Right renal pelvis (tissue), 4 donors: ENCODE results near the gene OCA2. TPM values are rescaled to one million over a fixed set of nuclear protein-coding genes. Genes with fewer than 3 reads are reported as not detected.
"Not testable (repeated sequence)": the region's sequence is repeated elsewhere in the genome, so short reads cannot be mapped to it uniquely, and the experiment has no call there.

Experiments used
- DNase-seq, 4 donors: peaks; one replicate each; pipeline ENCODE4 v3.0.0-alpha.2; 2013; ENCODE audit warnings: low read depth in 4 of 4, low spot score in 3 of 4, missing footprints in 1 of 4
- polyA plus RNA-seq, 4 donors: library from polyadenylated mRNA; unstranded; fragments of 120-200 nt; gene quantifications; one replicate each; pipeline ENCODE4 v1.2.1, GENCODE V29; 2013; ENCODE audit not compliant: insufficient read length in 4 of 4

Gene OCA2
- polyA plus RNA-seq, 4 donors: 8.7 to 11.2 (median 9.4) TPM

DNA sequence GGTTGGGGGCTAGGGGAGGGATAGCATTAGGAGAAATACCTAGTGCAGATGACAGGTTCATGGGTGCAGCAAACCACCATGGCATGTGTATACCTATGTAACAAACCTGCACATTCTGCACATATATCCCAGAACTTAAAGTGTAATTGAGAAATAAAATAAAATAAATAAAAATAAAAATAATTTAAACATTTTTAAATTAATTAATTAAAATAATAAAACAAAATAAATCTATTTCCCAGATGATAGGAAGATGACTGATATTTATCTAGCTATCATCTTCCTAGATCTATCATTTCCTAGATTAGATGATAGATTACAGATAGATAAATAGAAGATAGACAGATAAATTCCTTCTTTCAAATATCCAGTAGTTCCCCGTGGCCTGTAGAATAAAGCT lies 137.3 kb downstream of the OCA2 start:
- no peak for DNase-seq

GRCh38 chr15:27958911-27959578 lies 140.1 kb downstream of the OCA2 start:
- DNase-seq: no peak

DNA sequence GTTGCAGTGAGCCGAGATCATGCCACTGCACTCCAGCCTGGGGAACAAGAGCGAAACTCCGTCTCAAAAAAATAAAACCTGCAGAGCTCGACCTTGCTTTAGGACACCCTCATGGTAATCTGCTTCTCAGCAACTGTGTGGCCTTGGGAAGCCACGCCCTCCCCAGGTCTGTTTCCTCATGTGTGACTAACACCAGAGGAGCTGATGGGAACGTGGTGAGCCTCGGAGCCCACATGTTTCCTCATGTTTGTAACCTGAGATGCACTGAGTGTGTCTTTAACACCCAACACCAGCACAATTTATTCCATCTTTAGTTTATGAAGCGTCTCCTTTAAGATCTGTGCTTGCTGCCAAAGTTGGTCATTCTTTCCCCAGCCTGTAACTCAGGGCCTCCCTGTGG lies 142.8 kb downstream of the OCA2 start:
- DNase-seq: peak in 1 of 4 donors; percentile 27

DNA sequence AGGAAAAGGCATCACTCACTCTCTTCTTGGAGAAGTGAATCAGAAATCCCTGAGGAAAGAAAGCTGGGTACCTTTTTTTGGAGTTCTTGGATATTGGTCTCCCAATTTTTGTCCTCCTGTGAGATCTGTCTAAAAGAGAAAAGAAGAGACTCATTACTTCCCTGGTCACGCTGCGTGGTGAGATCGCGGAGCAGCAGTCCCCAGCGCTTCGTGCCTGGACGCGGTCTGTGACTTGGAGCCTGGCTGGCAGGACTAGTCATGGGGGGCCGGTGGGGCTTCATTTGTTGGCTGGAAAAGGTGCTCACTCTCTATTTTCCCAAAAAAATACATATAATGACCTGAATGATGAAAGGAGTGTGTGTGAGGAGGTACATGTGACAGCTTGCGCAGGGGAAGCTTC lies 144.0 kb downstream of the OCA2 start:
- DNase-seq: no peak

DNA sequence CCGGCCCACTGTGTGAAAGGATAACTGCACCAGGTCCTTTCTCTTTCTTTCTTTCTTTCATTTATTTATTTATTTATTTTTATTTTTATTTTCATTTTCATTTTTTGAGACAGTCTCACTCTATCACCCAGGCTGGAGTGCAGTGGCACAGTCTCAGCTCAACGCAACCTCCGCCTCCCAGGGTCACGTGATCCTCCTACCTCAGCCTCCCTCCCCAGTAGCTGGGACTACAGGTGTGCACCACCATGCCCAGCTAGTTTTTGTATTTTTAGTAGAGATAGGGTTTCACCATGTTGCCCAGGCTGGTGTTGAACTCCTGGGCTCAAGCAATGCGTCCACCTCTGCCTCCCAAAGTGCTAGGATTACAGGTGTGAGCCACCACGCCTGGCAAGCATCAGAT lies 146.5 kb downstream of the OCA2 start:
- not testable (repeated sequence) for DNase-seq

- DNase-seq: no peak
These were observed 147.8 kb downstream of the OCA2 start for GRCh38 chr15:27951191-27951890.

DNA sequence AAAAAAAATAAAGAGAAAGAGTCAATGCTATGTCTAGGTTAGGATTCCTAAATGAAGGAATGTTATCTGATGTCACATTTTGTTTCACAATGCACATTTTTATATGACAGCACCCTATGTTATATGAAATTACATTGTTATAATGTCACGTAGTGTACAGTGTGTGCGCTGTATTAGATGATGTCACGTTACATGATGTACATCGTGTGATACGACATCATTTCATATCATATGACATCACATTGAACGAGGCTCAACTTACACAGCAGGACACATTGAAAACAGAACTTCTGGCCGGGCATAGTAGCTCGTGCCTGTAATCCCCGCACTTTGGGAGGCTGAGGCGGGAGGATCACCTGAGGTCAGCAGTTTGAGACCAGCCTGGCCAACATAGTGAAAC lies 150.0 kb downstream of the OCA2 start:
- DNase-seq: no peak

- no peak for DNase-seq
These were observed 159.9 kb downstream of the OCA2 start for GRCh38 chr15:27939246-27939645.

- no peak for DNase-seq
These were observed 161.3 kb downstream of the OCA2 start for GRCh38 chr15:27937851-27938250.

GRCh38 chr15:27936164-27936563 lies 163.0 kb downstream of the OCA2 start:
- no peak for DNase-seq

GRCh38 chr15:27935328-27935727 lies 163.8 kb downstream of the OCA2 start:
- no peak for DNase-seq

GRCh38 chr15:27934782-27935181 lies 164.3 kb downstream of the OCA2 start:
- no peak for DNase-seq

DNA sequence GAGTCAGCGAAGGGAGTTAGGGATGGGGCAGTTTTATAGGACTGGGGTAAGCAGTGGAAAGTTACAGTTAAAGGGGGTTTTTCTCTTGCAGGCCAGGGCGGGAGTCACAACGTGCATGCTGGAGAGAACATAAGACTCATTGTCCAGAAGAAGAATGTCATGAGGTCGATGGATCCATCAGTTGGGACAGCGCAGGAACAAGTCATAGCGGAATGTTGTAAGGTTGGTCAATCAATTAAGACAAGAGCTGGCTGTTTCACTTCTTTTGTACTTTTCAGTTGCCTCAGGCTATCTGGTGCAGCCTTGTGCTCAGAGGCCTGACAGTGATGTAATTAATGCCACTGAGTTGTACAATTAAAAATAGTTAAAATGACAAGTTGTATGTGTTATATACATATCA lies 165.6 kb downstream of the OCA2 start:
- no peak for DNase-seq

GRCh38 chr15:27932600-27932999 lies 166.5 kb downstream of the OCA2 start:
- DNase-seq: no peak

DNA sequence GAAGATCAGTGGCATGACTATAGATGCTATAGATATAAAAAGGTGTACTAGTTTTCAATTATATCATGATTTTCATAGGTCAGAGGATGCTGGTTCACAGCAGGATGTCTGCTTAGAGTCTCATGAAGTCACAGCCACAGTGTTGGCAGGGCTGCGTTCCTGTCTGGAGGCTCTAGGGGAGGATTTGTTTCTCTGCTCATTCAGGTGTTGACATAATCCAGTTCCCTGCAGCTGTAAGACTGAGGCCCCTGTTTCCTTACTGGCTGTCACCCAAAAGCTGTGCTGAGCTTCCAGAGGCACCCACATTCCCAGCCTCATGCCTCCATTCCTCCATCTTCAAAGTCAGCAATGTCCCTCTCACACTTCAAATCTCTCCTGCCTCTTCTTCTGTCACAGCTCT lies 170.7 kb downstream of the OCA2 start:
- no peak for DNase-seq

- DNase-seq: no peak
These were observed 186.8 kb downstream of the OCA2 start for GRCh38 chr15:27912283-27912682.

- DNase-seq: no peak
These were observed 192.3 kb downstream of the OCA2 start for GRCh38 chr15:27906802-27907201.

DNA sequence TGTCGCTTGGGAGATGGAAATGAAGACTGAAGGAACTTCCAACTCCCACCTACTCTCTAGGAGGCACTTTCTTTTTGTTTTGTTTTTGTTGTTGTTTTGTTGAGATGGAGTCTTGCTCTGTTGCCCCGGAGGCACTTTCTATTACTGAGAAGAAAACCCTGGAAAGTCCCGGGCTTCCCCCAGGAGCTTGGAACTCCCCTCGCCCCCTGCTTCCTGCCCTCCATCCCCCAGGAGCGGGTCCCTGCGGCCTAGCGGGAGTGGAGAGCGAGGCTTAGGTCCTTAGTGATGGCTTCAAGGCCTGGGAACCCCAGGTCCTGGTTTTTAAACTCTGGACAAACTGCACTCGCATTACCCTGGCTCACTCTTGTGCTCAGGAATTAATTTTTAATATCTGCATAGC lies 195.7 kb downstream of the OCA2 start:
- DNase-seq: no peak

GRCh38 chr15:27902680-27903385 lies 196.3 kb downstream of the OCA2 start:
- DNase-seq: no peak

- DNase-seq: no peak
These were observed 199.4 kb downstream of the OCA2 start for GRCh38 chr15:27899583-27900285.

DNA sequence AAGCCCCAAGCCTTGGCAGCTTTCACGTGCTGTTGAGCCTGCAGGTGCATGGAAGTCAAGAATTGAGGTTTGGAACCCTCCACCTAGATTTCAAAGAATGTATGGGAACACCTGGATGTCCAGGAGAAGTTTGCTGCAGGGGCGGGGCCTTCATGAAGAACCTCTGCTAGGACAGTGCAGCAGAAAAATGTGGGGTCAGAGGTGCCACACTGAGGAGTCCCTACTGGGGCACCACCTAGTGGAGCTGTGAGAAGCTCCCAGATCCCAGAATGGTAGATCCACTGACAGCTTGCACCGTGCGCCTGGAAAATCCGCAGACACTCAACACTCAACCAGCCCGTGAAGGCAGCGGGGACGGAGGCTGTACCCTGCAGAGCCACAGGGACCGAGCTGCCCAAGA lies 201.6 kb downstream of the OCA2 start:
- DNase-seq: no peak
